GM23248 (cell line): ENCODE measurements around the gene SLFN12. TPM values are rescaled to one million over a fixed set of nuclear protein-coding genes. Genes with fewer than 3 reads are reported as not detected.

ENCODE experiments used
- DNase-seq: peaks from one replicate; pipeline ENCODE4 v3.0.0-alpha.2; 2015
- H2AFZ ChIP-seq: fragments of 200-600 bp; sonication (generic); 2 replicates; pipeline ENCODE4 v1.6.1; 2016; ENCODE audit warnings: antibody characterized with exemption
- H3F3A ChIP-seq: fragments of 200-600 bp; sonication (generic); 2 replicates; pipeline ENCODE4 v1.6.1; 2016; ENCODE audit warnings: mild to moderate bottlenecking, antibody characterized with exemption, mixed run types; ENCODE audit not compliant: insufficient read depth
- H3K27ac ChIP-seq: fragments of 200-600 bp; sonication (generic); 2 replicates; pipeline ENCODE4 v1.5.1; 2016; ENCODE audit warnings: mild to moderate bottlenecking
- H3K27me3 ChIP-seq: fragments of 200-600 bp; sonication (generic); replicated peaks from 2 replicates; pipeline ENCODE4 v1.6.1; 2016; ENCODE audit warnings: mild to moderate bottlenecking; ENCODE audit not compliant: insufficient read depth
- H3K36me3 ChIP-seq: fragments of 200-600 bp; sonication (generic); 2 replicates; pipeline ENCODE4 v1.6.1; 2016; ENCODE audit warnings: low read depth, mild to moderate bottlenecking
- H3K4me1 ChIP-seq: fragments of 200-600 bp; sonication (generic); 2 replicates; pipeline ENCODE4 v1.6.1; 2016; ENCODE audit warnings: mild to moderate bottlenecking; ENCODE audit not compliant: insufficient read depth
- H3K4me2 ChIP-seq: fragments of 200-600 bp; sonication (generic); one replicate; pipeline ENCODE4 v1.6.1; 2016; ENCODE audit warnings: mild to moderate bottlenecking; ENCODE audit not compliant: unreplicated experiment
- H3K4me3 ChIP-seq: fragments of 200-600 bp; sonication (generic); 2 replicates; pipeline ENCODE4 v1.5.1; 2016; ENCODE audit warnings: mild to moderate bottlenecking
- H3K79me2 ChIP-seq: fragments of 200-600 bp; sonication (generic); 2 replicates; pipeline ENCODE4 v1.6.1; 2016; ENCODE audit warnings: mild to moderate bottlenecking; ENCODE audit not compliant: insufficient read depth
- H3K9ac ChIP-seq: fragments of 200-600 bp; sonication (generic); 2 replicates; pipeline ENCODE4 v1.6.1; 2016; ENCODE audit warnings: mild to moderate bottlenecking
- H3K9me2 ChIP-seq: fragments of 200-600 bp; sonication (generic); 2 replicates; pipeline ENCODE4 v1.6.1; 2016; ENCODE audit warnings: mixed run types, mild to moderate bottlenecking, moderate library complexity; ENCODE audit not compliant: insufficient read depth
- H3K9me3 ChIP-seq: fragments of 200-600 bp; sonication (generic); one replicate; pipeline ENCODE4 v1.6.1; 2017; ENCODE audit warnings: low read depth
- H4K20me1 ChIP-seq: fragments of 200-600 bp; sonication (generic); 2 replicates; pipeline ENCODE4 v1.6.0; 2016; ENCODE audit not compliant: insufficient read depth
- EZH2 ChIP-seq: fragments of 200-600 bp; sonication (generic); IDR thresholded peaks from 2 replicates; pipeline ENCODE4 v1.6.1; 2018; ENCODE audit warnings: antibody characterized with exemption, mild to moderate bottlenecking; ENCODE audit not compliant: insufficient read depth, poor library complexity, severe bottlenecking
- EZH2phosphoT487 ChIP-seq: fragments of 200-600 bp; sonication (generic); IDR thresholded peaks from 2 replicates; pipeline ENCODE4 v1.6.1; 2018; ENCODE audit warnings: antibody characterized with exemption, moderate library complexity, mild to moderate bottlenecking, low read depth; ENCODE audit not compliant: insufficient read depth
- WGBS, 2 experiments: methylation state at CpG; one replicate each; pipeline ENCODE4 v1.1.6; 2015 to 2017; ENCODE audit warnings: low lambda C conversion rate in 2 of 2, low coverage in 1 of 2; ENCODE audit errors: missing lambda C conversion rate in 2 of 2; 5-methylcytosine and 5-hydroxymethylcytosine counted together
- in situ Hi-C: fragments of 300-500 bp; cut with MboI; formaldehyde crosslinking; loops from 2 replicates; pipeline ENCODE4 v1.15.0; 2020
- polyA plus RNA-seq: library from polyadenylated mRNA; unstranded; fragments of >200 nt; fragmentation: Nextera tagmentation; extraction: Ambion mirVana; gene quantifications from 2 replicates; pipeline ENCODE4 v1.2.1, GENCODE V29; 2016
- total RNA-seq: library from RNA; depleted of rRNA; stranded (reverse); fragments of >200 nt; shearing (Covaris generic); gene quantifications from 2 replicates; pipeline ENCODE4 v1.2.3, GENCODE V29; 2014

Gene SLFN12
- total and polyA plus RNA-seq, 2 experiments from 2014 or later = 15.9 to 32.0 TPM

DNA sequence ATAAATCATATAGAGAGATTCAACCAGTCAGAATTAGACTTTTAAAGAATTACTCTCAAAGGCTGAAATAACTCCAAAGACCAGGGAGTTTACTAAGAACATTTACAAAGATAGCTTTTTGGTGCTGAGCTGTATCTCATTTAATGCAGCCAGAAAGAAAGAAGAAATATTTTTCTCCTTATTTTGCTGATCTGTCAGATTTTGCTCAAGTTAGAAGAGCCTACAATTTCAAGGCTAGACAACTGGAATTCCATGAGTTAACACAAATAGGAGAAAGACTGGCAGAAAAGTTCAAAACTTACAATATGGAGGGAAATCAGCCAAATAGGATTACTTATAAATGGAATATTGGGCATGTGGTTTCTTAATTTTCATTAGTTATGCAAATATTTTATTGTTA, 6.1 kb upstream of the SLFN12 start:
- Histone ChIP-seq H3K9me3 (no peaks in the 10 kb centered on the region), H3K4me1 (peaks cover 5% of the 10 kb centered on the region), H3K9me2 (no peaks in the 10 kb centered on the region), H3F3A (no peaks in the 10 kb centered on the region), H2AFZ (no peak overlapping the region), H3K9ac (no peak overlapping the region), H3K36me3 (no peaks in the 10 kb centered on the region), H3K27me3 (no peaks in the 10 kb centered on the region), H3K4me2 (no peak overlapping the region), H3K4me3 (no peak overlapping the region), H3K79me2 (no peaks in the 10 kb centered on the region), H3K27ac (no peak overlapping the region), H4K20me1 (no peaks in the 10 kb centered on the region)
- DNase-seq = no peak
- in situ Hi-C loops = no loop called here
- TF ChIP-seq EZH2phosphoT487 (no peak), EZH2 (no peak)

DNA sequence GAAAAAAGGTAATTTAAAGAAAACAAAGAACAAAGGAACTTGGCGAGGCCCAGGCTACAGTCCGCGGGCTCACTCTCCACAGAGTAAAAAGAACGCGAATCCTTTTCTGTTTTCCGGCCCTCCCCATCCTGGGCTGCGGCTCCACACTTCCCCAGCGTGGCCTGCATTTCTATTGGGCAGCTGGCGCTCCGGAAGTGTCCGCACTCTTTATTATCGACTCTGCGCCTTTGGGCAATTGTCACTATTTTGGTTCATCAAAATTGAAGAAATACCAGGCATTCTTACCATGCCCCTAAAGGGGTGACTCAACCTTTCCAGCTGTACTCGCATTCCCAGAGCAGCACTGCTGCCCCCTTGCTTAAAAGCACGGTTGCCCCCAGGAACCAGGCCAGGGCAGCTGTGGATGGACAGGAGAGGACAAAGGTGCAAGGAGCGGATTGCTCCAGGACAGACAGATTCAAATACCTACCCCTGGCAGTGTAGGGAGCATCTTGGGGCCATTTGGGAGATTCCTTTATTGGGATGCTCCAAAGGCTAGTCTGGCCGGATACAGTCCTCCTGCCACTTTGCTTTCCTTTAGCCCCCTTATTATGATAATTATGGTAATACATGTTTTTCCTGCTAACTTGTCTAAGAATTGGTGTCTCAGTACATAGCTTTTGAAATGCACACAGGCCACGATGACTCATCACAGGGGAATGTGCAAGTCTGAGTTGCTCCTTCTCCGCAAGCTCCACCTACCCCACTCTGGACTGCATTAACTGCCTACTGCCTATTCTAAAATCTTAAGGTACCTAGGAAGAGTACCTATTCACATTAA, 985 bp upstream of the SLFN12 start:
- peaks cover 20% of the 10 kb centered on the region for H3K4me1 ChIP-seq
- H3K9ac ChIP-seq = peak overlapping the region; percentile 88
- peaks cover 10% of the 10 kb centered on the region; the same call in 1 of the 2 replicates for H3F3A ChIP-seq
- H3K27ac ChIP-seq = peak overlapping the region; percentile 89
- 1 to 3% methylated on average over 19 of the region's 19 CpGs for WGBS, 2 experiments
- no peaks in the 10 kb centered on the region for H3K9me3 ChIP-seq
- TF ChIP-seq EZH2 (no peak), EZH2phosphoT487 (no peak)
- H3K36me3 ChIP-seq = peaks cover 3% of the 10 kb centered on the region; the same call in 1 of the 2 replicates
- H3K9me2 ChIP-seq = no peaks in the 10 kb centered on the region
- peak overlapping the region; percentile 83 for H3K4me3 ChIP-seq
- in situ Hi-C loops = no loop called here
- H3K27me3 ChIP-seq = no peaks in the 10 kb centered on the region
- peak; percentile 98 for DNase-seq
- H2AFZ ChIP-seq = peak overlapping the region; percentile 87
- peaks cover 39% of the 10 kb centered on the region for H3K79me2 ChIP-seq
- H4K20me1 ChIP-seq = no peaks in the 10 kb centered on the region
- peak overlapping the region; percentile 84 for H3K4me2 ChIP-seq

- in situ Hi-C loops = no loop called here
- H3K9me3 ChIP-seq = no peaks in the 10 kb centered on the region
- peaks cover 75% of the 10 kb centered on the region for H3K79me2 ChIP-seq
- TF ChIP-seq EZH2phosphoT487 (no peak), EZH2 (no peak)
- H4K20me1 ChIP-seq = 0 out of 2 replicates have a peak, but pooled peaks cover 8% of the 10 kb centered on the region
- H3K9ac ChIP-seq = no peak overlapping the region
- H3K4me1 ChIP-seq = peaks cover 20% of the 10 kb centered on the region
- H2AFZ ChIP-seq = no peak overlapping the region
- H3K9me2 ChIP-seq = no peaks in the 10 kb centered on the region; the same call in 1 of the 2 replicates
- 72 to 78% methylated on average over 2 of the region's 2 CpGs for WGBS, 2 experiments
- no peak for DNase-seq
- H3K4me2 ChIP-seq = no peak overlapping the region
- H3K4me3 ChIP-seq = no peak overlapping the region
- no peak overlapping the region for H3K27ac ChIP-seq
- H3K36me3 ChIP-seq = peaks cover 3% of the 10 kb centered on the region; the same call in 1 of the 2 replicates
- H3K27me3 ChIP-seq = no peaks in the 10 kb centered on the region
- H3F3A ChIP-seq = peaks cover 10% of the 10 kb centered on the region; the same call in 1 of the 2 replicates
Measured at GRCh38 chr17:35429702-35430101, 2.6 kb downstream of the SLFN12 start.

- Histone ChIP-seq H3K9me2 (no peaks in the 10 kb centered on the region; the same call in 1 of the 2 replicates), H3F3A (peaks cover 10% of the 10 kb centered on the region; the same call in 1 of the 2 replicates), H3K79me2 (peaks cover 89% of the 10 kb centered on the region), H3K36me3 (peaks cover 9% of the 10 kb centered on the region; the same call in 1 of the 2 replicates), H3K9ac (no peak overlapping the region), H3K27me3 (no peaks in the 10 kb centered on the region), H4K20me1 (0 out of 2 replicates have a peak, but pooled peaks cover 8% of the 10 kb centered on the region), H3K9me3 (no peaks in the 10 kb centered on the region), H3K4me1 (peaks cover 15% of the 10 kb centered on the region), H3K4me2 (no peak overlapping the region), H2AFZ (no peak overlapping the region), H3K27ac (no peak overlapping the region), H3K4me3 (no peak overlapping the region)
- no peak for DNase-seq
- in situ Hi-C loops = no loop called here
- WGBS, 2 experiments = 71 to 79% methylated on average over 2 of the region's 2 CpGs
- TF ChIP-seq EZH2phosphoT487 (no peak), EZH2 (no peak)
Measured at GRCh38 chr17:35428229-35428628, 4.1 kb downstream of the SLFN12 start.
